ENCODE measurements around the gene PNRC2.

DNA sequence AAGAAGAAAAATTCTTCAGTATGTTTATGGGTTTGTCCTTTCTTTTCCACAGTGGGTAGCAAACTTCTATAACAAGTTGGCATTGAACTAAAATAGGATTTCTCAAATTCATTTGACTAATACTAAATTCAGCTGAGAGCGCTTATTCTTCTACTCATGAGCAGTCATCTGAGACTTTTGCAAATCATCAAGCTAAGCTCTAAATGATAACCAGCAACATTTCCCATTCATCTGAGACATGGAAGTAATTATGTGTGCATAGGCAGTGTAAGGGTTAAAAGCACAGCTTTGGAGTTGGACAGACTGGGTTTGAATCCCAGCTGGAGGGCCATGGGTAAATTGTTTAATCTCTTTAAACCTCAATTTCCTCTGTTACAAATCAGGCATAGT is 28.1 kb upstream of the PNRC2 start:
- TF ChIP-seq CTCF (optimal IDR thresholded peaks at IDR 0.05 in 1 of 3, IDR thresholded peaks at IDR 0.05 in 1 of 3, conservative IDR thresholded peaks at IDR 0.05 in 1 of 3; ENCODE audit: extremely low read depth in 1 of 3, insufficient read depth in 2 of 3, low read length in 3 of 3) (no peak), EZH2 (IDR thresholded peaks at IDR 0.05; ENCODE audit: low read length) (no peak)

Data from keratinocyte (primary cell).